Bone marrow (tissue), 2 donors: ENCODE measurements around the gene AKNA.

Source experiments
- DNase-seq, 2 donors: peaks; one replicate each; lab custom pipeline; 2025; lab: John Stamatoyannopoulos, UW

The AKNA gene, protein sequence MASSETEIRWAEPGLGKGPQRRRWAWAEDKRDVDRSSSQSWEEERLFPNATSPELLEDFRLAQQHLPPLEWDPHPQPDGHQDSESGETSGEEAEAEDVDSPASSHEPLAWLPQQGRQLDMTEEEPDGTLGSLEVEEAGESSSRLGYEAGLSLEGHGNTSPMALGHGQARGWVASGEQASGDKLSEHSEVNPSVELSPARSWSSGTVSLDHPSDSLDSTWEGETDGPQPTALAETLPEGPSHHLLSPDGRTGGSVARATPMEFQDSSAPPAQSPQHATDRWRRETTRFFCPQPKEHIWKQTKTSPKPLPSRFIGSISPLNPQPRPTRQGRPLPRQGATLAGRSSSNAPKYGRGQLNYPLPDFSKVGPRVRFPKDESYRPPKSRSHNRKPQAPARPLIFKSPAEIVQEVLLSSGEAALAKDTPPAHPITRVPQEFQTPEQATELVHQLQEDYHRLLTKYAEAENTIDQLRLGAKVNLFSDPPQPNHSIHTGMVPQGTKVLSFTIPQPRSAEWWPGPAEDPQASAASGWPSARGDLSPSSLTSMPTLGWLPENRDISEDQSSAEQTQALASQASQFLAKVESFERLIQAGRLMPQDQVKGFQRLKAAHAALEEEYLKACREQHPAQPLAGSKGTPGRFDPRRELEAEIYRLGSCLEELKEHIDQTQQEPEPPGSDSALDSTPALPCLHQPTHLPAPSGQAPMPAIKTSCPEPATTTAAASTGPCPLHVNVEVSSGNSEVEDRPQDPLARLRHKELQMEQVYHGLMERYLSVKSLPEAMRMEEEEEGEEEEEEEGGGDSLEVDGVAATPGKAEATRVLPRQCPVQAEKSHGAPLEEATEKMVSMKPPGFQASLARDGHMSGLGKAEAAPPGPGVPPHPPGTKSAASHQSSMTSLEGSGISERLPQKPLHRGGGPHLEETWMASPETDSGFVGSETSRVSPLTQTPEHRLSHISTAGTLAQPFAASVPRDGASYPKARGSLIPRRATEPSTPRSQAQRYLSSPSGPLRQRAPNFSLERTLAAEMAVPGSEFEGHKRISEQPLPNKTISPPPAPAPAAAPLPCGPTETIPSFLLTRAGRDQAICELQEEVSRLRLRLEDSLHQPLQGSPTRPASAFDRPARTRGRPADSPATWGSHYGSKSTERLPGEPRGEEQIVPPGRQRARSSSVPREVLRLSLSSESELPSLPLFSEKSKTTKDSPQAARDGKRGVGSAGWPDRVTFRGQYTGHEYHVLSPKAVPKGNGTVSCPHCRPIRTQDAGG (N-terminal part only)

GRCh38 chr9:114387680-114388356 lies at the start of gene AKNA:
Gene AKNA (minus strand): TSS chr9:114387982. CDS start chr9:114381333, 6,649 bp downstream.
- peak; percentile 22 to 61 for DNase-seq

DNA sequence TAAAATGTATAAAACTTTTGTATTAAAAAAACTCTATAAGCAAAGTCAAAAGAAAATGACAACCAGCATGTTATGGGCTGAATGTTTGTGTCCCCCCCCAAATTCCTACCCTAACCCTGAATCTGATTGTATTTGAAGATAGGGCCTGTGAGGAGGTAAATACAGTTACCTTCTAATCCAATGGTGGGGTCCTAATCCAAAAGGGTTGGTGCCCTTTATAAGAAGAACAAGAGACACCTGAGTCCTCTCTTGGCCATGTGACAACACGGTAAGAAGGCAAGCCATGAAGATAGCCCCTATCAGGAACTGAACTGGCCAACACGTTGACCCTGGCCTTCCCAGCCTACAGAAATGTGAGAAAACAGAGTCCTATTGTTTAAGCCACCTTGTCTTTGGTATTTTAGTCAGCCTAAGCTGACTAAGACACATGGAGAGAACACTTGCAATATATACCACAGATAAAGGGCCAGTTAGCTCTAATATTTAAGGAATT lies 49.7 kb upstream of the AKNA start:
- no peak for DNase-seq

DNA sequence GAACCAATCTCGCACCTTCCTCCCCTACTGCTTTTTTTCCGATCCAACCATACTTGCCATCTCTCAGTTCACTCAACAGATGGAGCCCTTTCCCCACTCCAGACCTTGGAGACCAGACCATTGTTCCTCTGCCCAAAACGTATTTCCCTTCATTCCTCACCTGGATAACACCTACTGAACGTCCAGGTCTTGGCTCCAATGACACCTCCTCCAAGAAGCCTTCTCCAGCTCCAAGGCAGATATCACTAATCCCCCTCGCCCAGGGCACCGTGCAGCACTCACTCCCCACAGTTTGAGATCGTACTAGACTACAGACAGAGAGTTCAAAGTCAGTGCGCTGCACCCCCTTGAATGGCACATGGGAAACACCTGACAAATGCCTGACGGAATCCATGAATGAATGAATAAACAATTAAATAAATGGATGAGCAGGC lies 47.1 kb upstream of the AKNA start:
- peak in 1 of 2 donors; percentile 6 for DNase-seq

DNA sequence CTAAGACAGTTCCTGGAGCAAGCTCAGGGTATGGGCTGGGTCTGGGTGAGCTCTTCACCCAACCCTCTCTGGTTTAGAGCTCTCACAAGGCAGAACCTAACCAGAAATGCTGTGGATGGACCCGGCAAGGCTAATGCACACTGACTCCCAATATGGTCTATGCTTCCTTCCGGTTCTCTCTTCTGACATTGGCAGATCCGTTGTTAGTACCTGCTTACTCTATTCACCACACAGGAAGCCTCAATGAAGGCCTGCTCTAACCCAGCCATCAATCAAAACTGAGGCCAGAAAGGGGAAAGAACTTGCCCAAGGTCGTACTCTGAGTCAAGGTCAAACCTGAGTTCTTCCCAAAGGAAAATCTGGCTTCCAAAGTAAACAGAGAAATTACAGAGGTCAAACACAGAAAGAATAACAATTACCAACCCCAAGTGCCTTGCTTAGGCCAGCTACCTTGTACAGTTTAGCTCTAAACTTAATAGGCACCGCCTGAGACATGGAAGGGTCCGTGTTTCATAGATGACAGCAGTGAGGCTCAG lies 46.0 kb upstream of the AKNA start:
- DNase-seq, result no peak

- no peak for DNase-seq
Observed at GRCh38 chr9:114433086-114433485, 45.3 kb upstream of the AKNA start.

DNA sequence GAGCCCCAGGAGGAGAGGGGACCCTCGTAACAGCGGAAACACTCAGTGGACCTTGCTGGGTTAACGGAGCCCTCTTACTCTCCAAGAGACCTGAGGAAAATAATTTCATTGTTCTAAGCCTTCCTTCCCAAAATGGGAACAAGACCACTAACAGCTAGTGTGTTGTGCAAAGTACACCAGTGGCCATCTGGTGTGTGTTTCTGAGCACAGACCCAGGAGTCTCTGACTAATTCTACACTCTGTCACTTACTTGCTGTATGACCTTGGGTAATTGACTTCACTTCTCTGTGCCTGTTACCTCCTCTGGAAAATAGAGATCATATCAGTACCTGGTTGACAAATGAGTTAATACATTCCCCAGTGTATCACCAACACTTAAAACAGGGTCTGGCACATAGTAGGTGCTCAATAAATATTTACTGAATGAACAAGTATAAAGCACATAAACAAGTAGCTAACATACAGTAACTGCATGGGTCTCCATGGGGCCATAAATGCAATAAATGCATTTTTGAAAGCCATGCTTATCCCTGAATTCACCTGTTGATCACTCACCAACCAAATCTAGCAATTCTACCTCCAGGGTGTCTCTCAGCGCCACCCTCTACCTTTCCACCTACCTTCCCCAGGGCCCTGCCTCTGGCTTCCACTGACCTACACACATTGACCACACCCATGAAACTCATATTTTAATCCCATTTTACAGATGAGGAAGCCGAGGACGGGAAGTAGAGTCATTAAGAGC lies 44.7 kb upstream of the AKNA start:
- no peak for DNase-seq

DNA sequence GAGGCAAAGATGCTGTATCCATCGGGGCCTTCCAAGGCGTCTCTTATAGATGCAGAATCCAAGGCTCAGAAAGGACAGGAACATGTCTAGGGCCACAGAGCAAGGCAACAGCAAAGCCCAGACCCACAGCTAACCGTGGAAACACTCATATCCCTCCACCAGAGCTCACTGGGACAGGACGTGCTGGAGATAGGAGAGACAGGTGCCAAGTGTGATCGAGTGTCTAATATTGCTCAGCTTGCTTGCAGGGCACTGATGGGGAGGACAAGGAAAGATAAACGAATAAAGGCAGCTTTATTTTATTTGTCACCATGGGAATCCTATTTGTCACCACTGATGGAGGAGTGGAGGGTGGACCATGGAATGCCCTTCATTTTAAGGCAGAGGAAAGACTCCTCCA lies 44.0 kb upstream of the AKNA start:
- DNase-seq, result no peak

GRCh38 chr9:114431003-114431402 lies 43.2 kb upstream of the AKNA start:
- no peak for DNase-seq

GRCh38 chr9:114430457-114430856 lies 42.7 kb upstream of the AKNA start:
- no peak for DNase-seq

DNA sequence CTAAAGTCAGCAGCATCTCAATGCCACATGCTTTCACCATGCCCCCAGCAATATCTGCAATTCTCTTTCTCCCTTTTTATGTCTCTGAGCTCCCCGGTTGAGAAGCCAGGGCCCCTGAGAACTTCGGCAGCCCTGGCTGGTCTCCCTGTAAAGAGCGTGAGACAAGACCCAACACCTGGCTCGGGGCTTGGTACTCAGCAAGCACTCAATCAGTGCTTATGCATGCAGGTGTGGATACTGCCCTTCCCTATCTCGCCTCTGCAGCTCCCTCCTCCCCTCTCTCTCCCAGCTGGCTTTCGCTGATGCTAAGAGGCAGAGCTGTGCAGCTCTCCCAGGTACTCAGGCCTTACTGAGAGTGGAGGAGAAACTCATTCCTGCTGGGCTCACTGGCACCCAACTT lies 41.7 kb upstream of the AKNA start:
- DNase-seq, result no peak

DNA sequence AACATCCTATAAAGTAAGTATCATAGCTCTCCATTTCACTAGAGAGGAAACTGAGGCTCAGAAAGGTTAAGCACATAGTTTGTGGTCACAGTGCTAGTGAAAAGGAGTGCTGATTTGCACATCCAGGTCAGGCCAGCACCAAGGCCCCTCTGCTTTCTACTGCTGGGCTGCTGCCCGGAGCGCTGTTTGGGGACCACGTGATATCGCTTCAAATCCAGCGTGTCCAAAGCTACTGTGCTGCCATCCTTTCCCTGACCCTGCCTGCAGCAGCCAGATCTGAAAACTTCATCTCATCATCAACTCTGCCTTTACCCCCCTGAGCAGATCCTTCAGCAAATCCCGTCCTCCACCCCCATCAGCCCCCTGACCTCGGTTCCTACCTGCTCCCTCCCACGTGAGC lies 40.7 kb upstream of the AKNA start:
- no peak for DNase-seq

- DNase-seq, result no peak
Observed at GRCh38 chr9:114427644-114428043, 39.9 kb upstream of the AKNA start.

DNA sequence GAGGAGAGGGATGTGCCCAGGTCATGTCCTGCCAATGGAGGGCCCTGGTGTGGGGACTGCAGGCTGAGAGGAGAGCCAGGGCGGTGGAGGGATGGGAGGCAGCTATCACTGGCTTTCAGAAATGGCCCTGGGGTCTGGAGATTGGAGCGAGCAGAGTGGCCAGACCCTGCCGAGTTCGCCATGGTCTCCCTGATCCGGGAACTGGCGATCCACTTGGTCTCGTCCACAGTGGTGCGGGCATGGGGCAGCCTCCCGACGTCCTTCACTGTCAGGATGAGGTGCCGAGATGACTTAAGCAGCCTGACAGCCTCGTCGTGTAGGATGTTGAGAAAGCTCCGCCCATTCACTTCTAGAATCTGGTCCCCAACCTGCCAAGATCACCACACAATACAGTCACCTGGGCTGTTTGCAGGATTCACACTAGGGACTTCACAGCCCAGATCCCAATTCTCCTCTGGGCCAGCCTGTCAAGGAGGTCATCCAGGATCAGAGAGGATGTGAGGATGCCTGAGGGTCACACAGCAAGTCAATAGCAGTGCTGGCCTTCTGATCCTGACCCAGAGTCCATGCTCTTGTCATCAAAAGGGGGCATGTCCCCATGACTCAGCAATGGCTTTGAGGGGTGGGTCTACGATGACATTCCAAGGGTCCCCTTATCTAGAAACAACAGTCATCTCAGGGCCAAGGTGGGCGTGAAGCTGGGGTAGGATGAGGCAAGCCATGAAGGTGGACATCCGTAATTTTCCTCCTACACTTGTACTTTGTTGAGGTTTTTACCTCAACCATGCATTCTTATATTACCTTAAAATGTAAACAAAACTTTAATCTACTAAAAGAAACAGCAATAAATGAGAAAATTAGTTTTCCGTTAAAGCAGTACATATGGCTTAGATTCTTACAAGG lies 38.5 kb upstream of the AKNA start:
- DNase-seq, result no peak

GRCh38 chr9:114425126-114425525 lies 37.3 kb upstream of the AKNA start:
- DNase-seq, result no peak

DNA sequence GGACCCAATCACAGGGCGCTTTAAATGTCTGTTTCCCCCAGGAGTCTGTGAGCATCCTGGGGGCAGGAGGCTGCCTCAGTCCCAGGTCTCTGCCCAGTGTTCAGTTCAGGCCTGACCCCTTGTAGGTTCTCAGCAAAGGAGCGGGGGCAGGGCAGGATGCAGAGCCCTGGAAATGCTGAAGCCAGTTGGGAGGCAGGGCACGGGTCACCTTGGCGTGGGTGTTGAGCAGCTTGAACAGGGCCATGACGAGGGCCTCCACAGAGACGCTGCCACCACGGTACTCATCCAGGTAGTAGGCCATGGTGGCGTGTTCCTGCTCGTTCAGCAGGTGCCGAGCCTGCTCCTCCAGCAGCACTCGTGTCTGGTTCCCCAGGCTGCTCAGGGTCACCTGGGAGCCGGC lies 36.3 kb upstream of the AKNA start:
- DNase-seq, result no peak

GRCh38 chr9:114423181-114423580 lies 35.4 kb upstream of the AKNA start:
- no peak for DNase-seq

DNA sequence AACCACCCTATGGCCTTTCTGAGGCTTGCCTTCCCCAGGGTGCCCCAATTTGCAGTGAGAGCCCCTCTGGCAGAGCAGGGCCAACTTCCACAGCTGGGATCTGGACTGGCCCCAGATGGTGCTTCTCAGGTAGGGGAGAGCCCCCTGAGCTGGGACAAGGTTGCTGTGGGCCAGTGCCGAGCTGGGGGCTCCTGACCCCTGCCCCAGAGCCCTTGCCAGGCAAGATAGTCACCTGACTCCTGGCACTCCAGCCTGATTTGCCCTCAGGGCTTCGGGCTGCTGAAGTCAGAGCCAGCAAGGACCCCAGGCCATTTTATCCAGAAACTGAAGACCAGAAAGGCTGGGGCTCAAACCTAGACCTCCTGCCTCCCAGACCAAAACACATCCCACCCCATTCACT lies 33.4 kb upstream of the AKNA start:
- no peak for DNase-seq

DNA sequence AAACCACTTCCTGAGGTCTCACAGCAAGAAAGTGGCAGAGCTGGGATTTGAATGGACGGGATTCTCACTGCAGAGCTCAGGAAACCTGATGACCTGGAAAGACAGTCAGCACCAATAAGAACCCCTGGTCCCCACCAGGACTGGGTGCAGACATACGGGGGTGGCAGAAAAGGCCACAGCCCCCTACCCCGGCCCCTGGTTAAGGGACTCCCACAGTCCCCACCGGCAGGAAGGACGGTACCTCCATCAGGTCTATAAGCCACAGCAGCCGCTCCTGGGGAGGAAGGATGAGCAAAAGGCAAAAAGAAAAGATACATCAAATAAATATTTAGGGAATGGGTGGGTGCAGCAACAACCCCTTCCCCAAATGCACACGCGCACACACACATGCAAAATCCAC lies 32.0 kb upstream of the AKNA start:
- no peak for DNase-seq

DNA sequence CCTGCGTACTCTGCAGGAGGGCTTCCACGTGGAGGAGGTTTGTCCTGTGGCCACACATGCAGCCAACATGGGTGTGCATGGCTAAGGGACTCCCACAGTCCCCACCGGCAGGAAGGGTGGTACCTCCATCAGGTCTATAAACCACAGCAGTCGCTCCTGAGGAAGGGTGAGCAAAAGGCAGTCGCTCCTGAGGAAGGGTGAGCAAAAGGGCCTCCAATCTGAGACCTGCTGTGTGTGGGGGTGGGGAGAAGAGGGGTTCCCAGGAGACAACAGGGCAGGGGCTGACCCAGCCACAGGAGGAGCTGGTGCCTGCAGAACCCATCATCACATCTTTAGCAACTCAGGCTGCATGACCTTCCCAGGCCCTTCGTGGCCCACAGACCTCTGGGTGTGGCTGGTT lies 30.3 kb upstream of the AKNA start:
- no peak for DNase-seq

DNA sequence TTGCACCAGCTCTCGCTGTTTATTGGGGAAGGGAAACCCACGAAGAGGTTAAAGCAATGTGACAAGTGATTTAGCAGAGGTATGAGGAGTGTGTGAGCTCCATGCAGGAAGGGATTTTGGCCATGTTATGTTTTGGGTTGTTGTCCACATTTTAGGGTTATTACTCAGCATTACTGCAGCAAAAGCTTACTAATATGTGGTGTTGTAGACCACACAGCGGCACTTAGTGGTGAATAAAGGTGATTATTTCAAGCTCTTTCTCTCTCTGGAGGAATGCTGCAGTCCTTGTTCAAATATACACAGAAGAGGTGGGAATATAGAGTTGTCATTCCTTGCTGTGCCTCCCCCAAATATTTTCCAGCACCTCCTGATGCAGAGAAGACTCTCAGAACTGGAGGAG lies 29.7 kb upstream of the AKNA start:
- no peak for DNase-seq
